Muscle layer of duodenum (tissue), 2 donors: ENCODE data around the gene TSC22D2.

ENCODE experiments used
- H3K27ac ChIP-seq: one replicate; pipeline ENCODE4 v1.7.0; 2013; ENCODE audit warnings: mild to moderate bottlenecking, low read length
- H3K27me3 ChIP-seq: one replicate; pipeline ENCODE4 v1.7.0; 2013; ENCODE audit warnings: low read depth, mild to moderate bottlenecking, control low read depth, low read length
- H3K36me3 ChIP-seq, 2 donors: one replicate each; pipeline ENCODE4 v1.7.0; 2013; ENCODE audit warnings: low read length in 2 of 2, control low read depth in 1 of 2, mild to moderate bottlenecking in 1 of 2; ENCODE audit not compliant: insufficient read depth in 2 of 2, control insufficient read depth in 1 of 2
- H3K4me1 ChIP-seq, 2 donors: one replicate each; pipeline ENCODE4 v1.7.0; 2013; ENCODE audit warnings: low read length in 2 of 2, mild to moderate bottlenecking in 2 of 2, control low read depth in 1 of 2, moderate library complexity in 1 of 2; ENCODE audit not compliant: insufficient read depth in 2 of 2, control insufficient read depth in 1 of 2
- H3K4me3 ChIP-seq, 2 donors: one replicate each; pipeline ENCODE4 v1.7.0; 2013; ENCODE audit warnings: low read length in 2 of 2, low read depth in 1 of 2, mild to moderate bottlenecking in 1 of 2
- H3K9me3 ChIP-seq, 2 donors: one replicate each; pipeline ENCODE4 v1.7.0; 2013; ENCODE audit warnings: low read length in 2 of 2, control low read depth in 1 of 2, mild to moderate bottlenecking in 1 of 2; ENCODE audit not compliant: control insufficient read depth in 1 of 2
- donor health status: healthy.

The TSC22D2 gene

GRCh38 chr3:150388498-150389418 is 19.3 kb upstream of the TSC22D2 start:
- no peaks in the 10 kb centered on the region for H3K27me3 ChIP-seq
- H3K9me3 ChIP-seq: no peaks in the 10 kb centered on the region
- no peak overlapping the region for H3K27ac ChIP-seq
- H3K4me1 ChIP-seq: peaks cover 0 to 6% of the 10 kb centered on the region in 2 donors
- no peak overlapping the region for H3K4me3 ChIP-seq
- no peaks in the 10 kb centered on the region for H3K36me3 ChIP-seq

DNA sequence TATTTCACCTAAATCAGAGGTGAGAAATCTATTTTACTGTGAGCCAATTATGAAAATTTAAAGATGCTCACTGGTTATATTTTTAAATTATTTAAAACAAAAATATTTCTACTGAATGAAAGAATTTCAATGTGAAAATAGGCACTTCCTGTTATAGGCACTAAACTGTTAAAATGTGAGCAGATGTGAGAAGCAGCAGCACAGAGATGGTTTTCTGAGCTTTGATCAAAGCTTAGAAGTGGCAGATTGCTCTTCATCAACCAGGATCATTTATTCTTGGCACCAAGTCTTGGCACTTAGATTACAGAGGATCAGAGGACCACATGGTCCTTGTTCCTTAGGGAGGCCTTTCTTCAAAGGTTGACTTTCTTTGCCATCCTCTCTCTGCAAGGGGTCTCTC is 18.0 kb upstream of the TSC22D2 start:
- no peaks in the 10 kb centered on the region for H3K27me3 ChIP-seq
- H3K27ac ChIP-seq: no peak overlapping the region

DNA sequence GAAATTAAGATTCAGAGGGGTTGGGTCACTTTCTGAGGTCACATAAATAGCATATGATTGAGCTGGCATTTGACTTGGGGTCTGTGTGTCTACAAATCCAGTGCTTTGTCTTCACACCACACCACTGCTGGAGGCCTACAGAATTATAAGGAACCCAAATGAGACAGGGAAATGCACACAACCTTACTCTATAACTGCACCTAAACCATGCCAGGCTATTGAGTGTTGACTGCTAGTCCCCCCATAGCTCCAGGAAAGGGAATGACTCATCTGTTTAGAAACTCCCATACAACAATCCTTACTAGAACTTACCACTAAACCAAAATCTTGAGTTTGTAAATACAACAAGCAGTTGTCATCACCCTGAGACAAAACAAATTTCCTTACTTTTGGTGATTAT is 16.9 kb upstream of the TSC22D2 start:
- Histone ChIP-seq H3K27ac (no peak overlapping the region), H3K4me1 (no peaks in the 10 kb centered on the region), H3K4me3 (no peak overlapping the region), H3K27me3 (no peaks in the 10 kb centered on the region), H3K9me3 (no peaks in the 10 kb centered on the region), H3K36me3 (no peaks in the 10 kb centered on the region)

More for the DNA sequence above, 18.0 kb upstream of the TSC22D2 start:
- H3K9me3 ChIP-seq: no peaks in the 10 kb centered on the region
- no peaks in the 10 kb centered on the region for H3K36me3 ChIP-seq
- H3K4me1 ChIP-seq: no peaks in the 10 kb centered on the region
- H3K4me3 ChIP-seq: no peak overlapping the region

DNA sequence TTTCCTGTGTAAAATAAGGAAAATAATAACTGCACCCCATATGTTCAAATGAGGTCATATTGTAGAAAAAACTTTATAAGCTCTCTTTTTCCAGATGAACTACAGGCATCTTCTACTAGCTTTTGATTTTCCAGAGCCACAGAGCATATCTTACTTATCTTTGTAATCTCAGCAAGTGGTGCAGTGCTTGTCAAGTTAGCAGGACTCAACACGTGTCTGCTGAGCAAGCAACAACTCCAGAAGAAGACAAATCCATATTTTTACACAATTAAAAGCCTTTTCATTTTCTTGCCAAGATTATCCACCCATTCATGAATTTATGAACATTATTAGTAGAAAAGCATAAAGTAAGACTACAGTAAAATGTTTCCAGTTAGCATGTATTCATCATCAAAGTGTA is 14.4 kb upstream of the TSC22D2 start:
- no peaks in the 10 kb centered on the region for H3K27me3 ChIP-seq
- no peak overlapping the region for H3K27ac ChIP-seq
- no peaks in the 10 kb centered on the region for H3K9me3 ChIP-seq
- H3K4me1 ChIP-seq: no peaks in the 10 kb centered on the region
- no peaks in the 10 kb centered on the region for H3K36me3 ChIP-seq
- no peak overlapping the region for H3K4me3 ChIP-seq

GRCh38 chr3:150394606-150395005 is 13.5 kb upstream of the TSC22D2 start:
- Histone ChIP-seq H3K36me3 (no peaks in the 10 kb centered on the region), H3K4me1 (no peaks in the 10 kb centered on the region), H3K4me3 (no peak overlapping the region), H3K9me3 (no peaks in the 10 kb centered on the region), H3K27ac (no peak overlapping the region), H3K27me3 (no peaks in the 10 kb centered on the region)

DNA sequence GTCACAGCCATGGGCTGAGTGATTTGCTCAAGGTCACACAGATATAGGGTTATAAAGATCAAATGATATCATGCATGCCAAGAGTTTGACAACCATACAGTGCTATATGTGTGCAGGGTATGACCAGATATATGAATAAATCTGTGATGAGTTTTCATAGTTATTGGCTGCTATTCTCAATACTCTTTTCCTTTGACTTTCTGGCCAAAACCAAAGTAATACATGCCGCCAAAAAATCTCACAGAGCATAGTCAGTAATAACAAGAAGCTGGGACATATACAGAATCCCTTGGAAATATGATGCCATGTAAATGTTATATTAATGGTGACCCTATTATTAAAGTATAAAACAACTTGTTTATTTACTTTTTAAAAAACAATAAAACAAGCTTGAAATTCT is 11.6 kb upstream of the TSC22D2 start:
- no peaks in the 10 kb centered on the region for H3K27me3 ChIP-seq
- no peaks in the 10 kb centered on the region for H3K9me3 ChIP-seq
- H3K4me3 ChIP-seq: no peak overlapping the region
- no peaks in the 10 kb centered on the region for H3K36me3 ChIP-seq
- no peaks in the 10 kb centered on the region for H3K4me1 ChIP-seq
- H3K27ac ChIP-seq: no peak overlapping the region

- H3K27me3 ChIP-seq: no peaks in the 10 kb centered on the region
- no peaks in the 10 kb centered on the region for H3K36me3 ChIP-seq
- no peak overlapping the region for H3K27ac ChIP-seq
- no peak overlapping the region for H3K4me3 ChIP-seq
- no peaks in the 10 kb centered on the region for H3K4me1 ChIP-seq
- H3K9me3 ChIP-seq: no peaks in the 10 kb centered on the region
These were observed 11.0 kb upstream of the TSC22D2 start for GRCh38 chr3:150396956-150397550.

DNA sequence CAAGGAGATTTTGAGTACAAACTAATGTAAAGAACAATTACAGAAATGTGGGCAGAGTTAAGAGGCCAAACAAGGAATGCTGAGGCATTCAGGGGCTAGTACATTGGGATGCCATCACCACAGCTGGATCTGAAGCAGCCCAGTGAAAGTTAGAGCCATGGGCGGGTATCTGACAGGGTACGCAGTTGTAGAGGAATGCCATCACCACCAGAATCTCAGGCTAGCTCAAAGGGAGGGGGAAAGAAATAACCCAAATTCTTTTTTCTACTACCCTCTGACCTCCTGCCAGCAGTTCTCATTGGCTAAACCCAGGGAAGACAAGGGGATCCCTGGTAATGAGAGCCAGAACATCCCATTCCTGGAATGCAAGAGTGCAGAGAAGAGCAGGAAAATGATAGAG is 9.0 kb upstream of the TSC22D2 start:
- H3K4me1 ChIP-seq: no peaks in the 10 kb centered on the region
- no peak overlapping the region for H3K27ac ChIP-seq
- H3K9me3 ChIP-seq: no peaks in the 10 kb centered on the region
- H3K27me3 ChIP-seq: no peaks in the 10 kb centered on the region
- no peak overlapping the region for H3K4me3 ChIP-seq
- H3K36me3 ChIP-seq: no peaks in the 10 kb centered on the region

GRCh38 chr3:150401285-150401684 is 6.8 kb upstream of the TSC22D2 start:
- Histone ChIP-seq H3K27me3 (no peaks in the 10 kb centered on the region), H3K9me3 (no peaks in the 10 kb centered on the region), H3K27ac (no peak overlapping the region), H3K36me3 (no peaks in the 10 kb centered on the region), H3K4me3 (no peak overlapping the region), H3K4me1 (no peaks in the 10 kb centered on the region)

DNA sequence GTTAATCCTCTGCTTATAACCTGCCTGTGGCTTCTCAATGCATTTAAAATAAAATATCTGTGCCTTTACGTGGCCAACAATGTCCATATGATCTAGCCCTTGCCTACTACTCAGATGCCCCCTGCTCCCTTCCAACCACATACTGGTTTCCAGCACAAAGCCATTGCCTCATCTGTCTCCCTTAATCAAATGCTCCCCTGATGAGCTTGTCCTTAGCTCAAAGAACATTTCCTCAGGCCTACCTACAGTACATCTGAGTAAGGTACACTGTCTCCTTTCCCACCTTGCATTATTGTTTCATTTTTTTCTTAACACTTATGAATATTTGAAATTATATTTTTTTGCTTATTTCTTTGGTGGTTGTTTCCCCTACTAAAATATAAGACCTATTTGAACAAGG is 5.9 kb upstream of the TSC22D2 start:
- H3K9me3 ChIP-seq: no peaks in the 10 kb centered on the region
- peaks cover 0 to 1% of the 10 kb centered on the region in 2 donors for H3K36me3 ChIP-seq
- H3K27me3 ChIP-seq: no peaks in the 10 kb centered on the region
- peaks cover 0 to 3% of the 10 kb centered on the region in 2 donors for H3K4me1 ChIP-seq
- no peak overlapping the region for H3K27ac ChIP-seq
- H3K4me3 ChIP-seq: no peak overlapping the region

- no peaks in the 10 kb centered on the region for H3K27me3 ChIP-seq
- H3K4me3 ChIP-seq: no peak overlapping the region
- no peaks in the 10 kb centered on the region for H3K9me3 ChIP-seq
- peaks cover 0 to 17% of the 10 kb centered on the region in 2 donors for H3K36me3 ChIP-seq
- H3K4me1 ChIP-seq: peaks cover 0 to 3% of the 10 kb centered on the region in 2 donors
- H3K27ac ChIP-seq: no peak overlapping the region
These were observed 4.1 kb upstream of the TSC22D2 start for GRCh38 chr3:150404023-150404422.
